ENCODE results near the gene FGF7. TPM values are rescaled to one million over a fixed set of nuclear protein-coding genes. Genes with fewer than 3 reads are reported as not detected.

FGF7 gene
- total and polyA plus RNA-seq, 2 of the 8 experiments (the other 6 are each of a cell fraction or from before 2014, with no cell fraction given): not detected

DNA sequence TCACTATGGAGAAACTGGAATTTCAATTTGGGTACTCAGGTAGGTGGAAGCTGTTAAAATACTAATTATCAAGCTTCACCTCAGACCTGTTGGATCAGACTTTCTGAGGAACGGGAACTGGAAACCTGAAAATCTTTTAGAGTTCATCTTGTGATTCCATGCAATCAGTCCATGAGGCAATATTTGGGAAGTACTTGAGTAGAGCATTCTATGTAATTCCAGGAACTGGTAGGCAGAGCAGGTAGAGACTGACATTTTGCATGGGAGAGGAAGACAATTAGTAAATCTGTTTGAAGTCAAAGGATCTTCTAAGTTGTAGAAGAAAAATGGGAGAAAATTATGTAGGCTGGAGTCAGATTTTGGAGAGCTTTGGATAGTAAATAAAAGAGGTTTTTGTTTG is 43.1 kb downstream of the FGF7 start:
- no peaks in the 10 kb centered on the region for H3K79me1 ChIP-seq (ENCODE audit: low read depth, low read length)
- no peak overlapping the region for H3K4me2 ChIP-seq (ENCODE audit: insufficient read depth in 1 of 2, low read depth in 2 of 2, low read length in 2 of 2)
- H2BK120ac ChIP-seq (replicated peaks; ENCODE audit: low read depth, low read length): no peak overlapping the region
- no peak overlapping the region for H2BK5ac ChIP-seq (ENCODE audit: low read depth, low read length)
- H3K27ac ChIP-seq (ENCODE audit: low read depth, low read length): no peak overlapping the region
- H3K23ac ChIP-seq (ENCODE audit: insufficient read length): no peak overlapping the region
- no peaks in the 10 kb centered on the region for H3K27me3 ChIP-seq (replicated peaks in 1 of 4; ENCODE audit: control insufficient read depth in 3 of 4, extremely low read depth in 1 of 4, insufficient read depth in 3 of 4, low read length in 3 of 4)
- H3K79me2 ChIP-seq (ENCODE audit: control insufficient read depth in 1 of 2, insufficient read depth in 2 of 2, low read length in 2 of 2): no peaks in the 10 kb centered on the region
- H3K9ac ChIP-seq (replicated peaks in 1 of 4; ENCODE audit: extremely low read depth in 1 of 4, low read depth in 3 of 4, low read length in 3 of 4): no peak overlapping the region
- no peak overlapping the region for H3K56ac ChIP-seq (replicated peaks; ENCODE audit: insufficient read length, low read depth, low read length)
- H3K4me3 ChIP-seq (ENCODE audit: extremely low read depth in 1 of 4, insufficient read depth in 2 of 4, low read depth in 3 of 4, low read length in 4 of 4): no peak overlapping the region
- no peaks in the 10 kb centered on the region for H3K9me3 ChIP-seq (ENCODE audit: insufficient read depth in 2 of 2, low read depth in 1 of 2, low read length in 1 of 2)
- H3K23me2 ChIP-seq (ENCODE audit: low read depth, low read length): no peaks in the 10 kb centered on the region
- POLR2A ChIA-PET (ENCODE audit: partially characterized antibody): no interaction called here
- H4K20me1 ChIP-seq (replicated peaks in 1 of 2; ENCODE audit: control insufficient read depth in 1 of 2, insufficient read depth in 2 of 2, low read length in 2 of 2): no peaks in the 10 kb centered on the region
- DNase-seq (ENCODE audit: low read depth in 1 of 2, low spot score in 2 of 2) (no peak), FAIRE-seq (no peak)
- CTCF ChIA-PET (ENCODE audit: partially characterized antibody): no interaction called here
- no peak overlapping the region for H3K14ac ChIP-seq (ENCODE audit: insufficient read length)
- no peaks in the 10 kb centered on the region for H3K4me1 ChIP-seq (replicated peaks in 1 of 4; ENCODE audit: control insufficient read depth in 3 of 4, insufficient read depth in 4 of 4, low read length in 3 of 4)
- H4K91ac ChIP-seq (replicated peaks; ENCODE audit: insufficient read length, low read length): no peak overlapping the region
- no peaks in the 10 kb centered on the region for H3K36me3 ChIP-seq (ENCODE audit: control insufficient read depth in 2 of 4, insufficient read depth in 4 of 4, low read length in 3 of 4)
- TF ChIP-seq EP300 (IDR thresholded peaks at IDR 0.05; ENCODE audit: borderline replicate concordance in 1 of 2, low read depth in 2 of 2, low read length in 2 of 2) (no peak), SIRT6 (IDR thresholded peaks at IDR 0.05; ENCODE audit: low read length) (no peak), GABPA (IDR thresholded peaks at IDR 0.05; ENCODE audit: borderline replicate concordance, insufficient read depth, low read length) (no peak), JUND (IDR thresholded peaks at IDR 0.05; ENCODE audit: low read length) (no peak), TBP (IDR thresholded peaks at IDR 0.05; ENCODE audit: low read depth, low read length) (no peak), HDAC2 (IDR thresholded peaks at IDR 0.05; ENCODE audit: borderline replicate concordance in 1 of 2, low read depth in 2 of 2, low read length in 2 of 2) (no peak), EZH2 (IDR thresholded peaks at IDR 0.05; ENCODE audit: low read depth, low read length, severe bottlenecking) (no peak)
- no peak overlapping the region for H2BK20ac ChIP-seq (ENCODE audit: low read length)
- H2AFZ ChIP-seq (ENCODE audit: low read length): no peak overlapping the region
- H3K18ac ChIP-seq (ENCODE audit: extremely low read depth, low read length): no peak overlapping the region
- WGBS, 2 experiments (ENCODE audit: extremely low coverage in 1 of 2, insufficient coverage in 1 of 2, insufficient read length in 1 of 2, insufficient replicate concordance in 2 of 2, low coverage in 1 of 2, low lambda C conversion rate in 2 of 2, missing lambda C conversion rate in 1 of 2): 85% methylated on average over 1 of the region's 1 CpG; no CpG with 5 or more reads in 1 of the 2 experiments
- H2BK12ac ChIP-seq (ENCODE audit: low read depth, low read length): no peak overlapping the region
- no peak overlapping the region for H2BK15ac ChIP-seq (ENCODE audit: low read length)
- H4K8ac ChIP-seq (ENCODE audit: extremely low read depth, insufficient read depth, low read length): no peak overlapping the region
- H4K5ac ChIP-seq (ENCODE audit: insufficient read length, low read depth, low read length): no peak overlapping the region
- H2AK5ac ChIP-seq (ENCODE audit: low read depth, low read length): no peak overlapping the region
- H3K4ac ChIP-seq (replicated peaks; ENCODE audit: insufficient read length, low read depth, low read length): no peak overlapping the region

All from H1 (cell line).